ENCODE data around the gene TDRD10. TPM values are rescaled to one million over a fixed set of nuclear protein-coding genes. Genes with fewer than 3 reads are reported as not detected.

TDRD10 gene
- total and polyA plus RNA-seq, 7 donors = 0.46 to 3.9 (median 1.8) TPM

- H3K9me3 ChIP-seq = peaks cover 0 to 4% (median 0%) of the 10 kb centered on the region in 4 donors
- peak; percentile 78 for DNase-seq
- H3K36me3 ChIP-seq = no peaks in the 10 kb centered on the region
- WGBS, 2 donors = 5 to 11% methylated on average over 54 of the region's 54 CpGs
- H3K27me3 ChIP-seq = peaks cover 32 to 84% (median 42%) of the 10 kb centered on the region in 3 donors
- TF ChIP-seq POLR2AphosphoS5 (IDR thresholded peaks at IDR 0.05) (peak in 1 of 4 donors; percentile 10), EP300 (IDR thresholded peaks at IDR 0.05) (no peak), CTCF (IDR thresholded peaks at IDR 0.05) (no peak)
- H3K4me1 ChIP-seq = peaks cover 0 to 21% (median 16%) of the 10 kb centered on the region in 4 donors
- H3K27ac ChIP-seq = peak overlapping the region; percentile 40 to 72 (median 53)
- peak overlapping the region; percentile 28 to 52 (median 46) for H3K4me3 ChIP-seq
- intact Hi-C loops (cut with DNase I) = no loop called here
Measured at GRCh38 chr1:154501423-154502065, 475 bp upstream of the TDRD10 start.

- no peak for DNase-seq
- Histone ChIP-seq H3K27ac (peak overlapping the region in 2 of 4 donors; percentile 46 to 72), H3K9me3 (peaks cover 0 to 4% (median 0%) of the 10 kb centered on the region in 4 donors), H3K4me1 (peaks cover 0 to 21% (median 16%) of the 10 kb centered on the region in 4 donors), H3K27me3 (peaks cover 32 to 75% (median 42%) of the 10 kb centered on the region in 3 donors), H3K36me3 (no peaks in the 10 kb centered on the region), H3K4me3 (peak overlapping the region; percentile 22 to 52 (median 46))
- intact Hi-C loops (cut with DNase I) = no loop called here
- TF ChIP-seq POLR2A (IDR thresholded peaks at IDR 0.05) (no peak), EP300 (IDR thresholded peaks at IDR 0.05) (no peak), POLR2AphosphoS5 (IDR thresholded peaks at IDR 0.05) (no peak), CTCF (IDR thresholded peaks at IDR 0.05) (no peak)
- 23 to 53% methylated on average over 43 of the region's 43 CpGs for WGBS, 2 donors
Measured at GRCh38 chr1:154502744-154503115, 711 bp downstream of the TDRD10 start.

- no peaks in the 10 kb centered on the region for H3K36me3 ChIP-seq
- no peak overlapping the region for H3K4me3 ChIP-seq
- TF ChIP-seq CTCF (IDR thresholded peaks at IDR 0.05) (no peak), POLR2A (IDR thresholded peaks at IDR 0.05) (no peak), EP300 (IDR thresholded peaks at IDR 0.05) (no peak), POLR2AphosphoS5 (IDR thresholded peaks at IDR 0.05) (no peak)
- H3K9me3 ChIP-seq = peaks cover 0 to 4% (median 0%) of the 10 kb centered on the region in 4 donors
- H3K27ac ChIP-seq = no peak overlapping the region
- H3K27me3 ChIP-seq = peaks cover 32 to 70% (median 42%) of the 10 kb centered on the region in 3 donors
- WGBS, 2 donors = 66 to 86% methylated on average over 5 of the region's 5 CpGs
- no peak for DNase-seq
- intact Hi-C loops (cut with DNase I) = no loop called here
- peaks cover 0 to 21% (median 16%) of the 10 kb centered on the region in 4 donors for H3K4me1 ChIP-seq
Measured at GRCh38 chr1:154503898-154504297, 1.9 kb downstream of the TDRD10 start.

GRCh38 chr1:154512760-154513159 lies 10.7 kb downstream of the TDRD10 start:
- Histone ChIP-seq H3K4me1 (no peaks in the 10 kb centered on the region), H3K36me3 (no peaks in the 10 kb centered on the region), H3K27ac (no peak overlapping the region), H3K9me3 (no peaks in the 10 kb centered on the region), H3K4me3 (no peak overlapping the region), H3K27me3 (peaks cover 0 to 21% (median 0%) of the 10 kb centered on the region in 3 donors)
- WGBS, 2 donors = 83 to 90% methylated on average over 3 of the region's 3 CpGs
- DNase-seq = no peak
- TF ChIP-seq CTCF (IDR thresholded peaks at IDR 0.05) (no peak), POLR2AphosphoS5 (IDR thresholded peaks at IDR 0.05) (no peak), POLR2A (IDR thresholded peaks at IDR 0.05) (no peak), EP300 (IDR thresholded peaks at IDR 0.05) (no peak)
- intact Hi-C loops (cut with DNase I) = no loop called here
